K562 (cell line): ENCODE measurements around the gene WWOX.

Experiments used
- CBX8 ChIP-seq: fragments of 200-600 bp; sonication (generic); IDR thresholded peaks from 2 replicates; pipeline ENCODE4 v1.6.1; 2012; ENCODE audit warnings: borderline replicate concordance, mixed run types, low read depth, mild to moderate bottlenecking, moderate library complexity, mixed read lengths, low read length, control low read depth, inconsistent platforms; ENCODE audit not compliant: poor library complexity, severe bottlenecking; ENCODE audit errors: extremely low read depth
- CREB5 ChIP-seq: fragments of 250-450 bp; sonication (Bioruptor Pico); IDR thresholded peaks from 2 replicates; pipeline ENCODE4 v1.5.0; 2020; ENCODE audit warnings: mild to moderate bottlenecking
- E2F5 ChIP-seq: sonication (generic); formaldehyde crosslinking; IDR thresholded peaks from 2 replicates; pipeline ENCODE4 v1.8.0; 2022; ENCODE audit warnings: mild to moderate bottlenecking, missing genetic modification reagents
- EGR1 ChIP-seq: fragments of 450-650 bp; conservative IDR thresholded peaks from 2 replicates; pipeline ENCODE4 v1.6.1; 2017; ENCODE audit warnings: mild to moderate bottlenecking
- EZH2 ChIP-seq: IDR thresholded peaks from 2 replicates; pipeline ENCODE4 v1.6.1; 2012; ENCODE audit warnings: low read depth, mild to moderate bottlenecking, inconsistent platforms, low read length, borderline replicate concordance
- MAFF ChIP-seq: IDR thresholded peaks from 2 replicates; pipeline ENCODE4 v1.6.1; 2012; ENCODE audit warnings: low read length, improper control_type of control experiment
- TBP ChIP-seq: optimal IDR thresholded peaks from 2 replicates; pipeline ENCODE3; 2011; ENCODE audit warnings: low read depth, low read length, improper control_type of control experiment
- ZNF12 ChIP-seq: sonication (generic); formaldehyde crosslinking; IDR thresholded peaks from 2 replicates; pipeline ENCODE4 v1.4.0; 2020; ENCODE audit warnings: mild to moderate bottlenecking, missing genetic modification reagents
- ZNF384 ChIP-seq: IDR thresholded peaks from 2 replicates; pipeline ENCODE4 v1.6.1; 2012; ENCODE audit warnings: low read depth, low read length, improper control_type of control experiment
- TF ChIP-seq, protein P1 (sequence below), 2 experiments: fragments of 200-800 bp in 1 of 2; sonication (Bioruptor generic) in 1 of 2; sonication (generic) in 1 of 2; formaldehyde crosslinking in 1 of 2; IDR thresholded peaks in 1 of 2; conservative IDR thresholded peaks in 1 of 2; 2 replicates each; pipeline versions ENCODE4 v1.5.0 to v1.6.1; 2016 to 2020; ENCODE audit warnings: missing compliant biosample characterization in 1 of 2, missing genetic modification characterization in 1 of 2, missing genetic modification reagents in 1 of 2

GRCh38 chr16:78993346-78993745, 893.9 kb downstream of the WWOX start:
- no peak for TF ChIP-seq MAFF
- TF ChIP-seq, protein P1, sequence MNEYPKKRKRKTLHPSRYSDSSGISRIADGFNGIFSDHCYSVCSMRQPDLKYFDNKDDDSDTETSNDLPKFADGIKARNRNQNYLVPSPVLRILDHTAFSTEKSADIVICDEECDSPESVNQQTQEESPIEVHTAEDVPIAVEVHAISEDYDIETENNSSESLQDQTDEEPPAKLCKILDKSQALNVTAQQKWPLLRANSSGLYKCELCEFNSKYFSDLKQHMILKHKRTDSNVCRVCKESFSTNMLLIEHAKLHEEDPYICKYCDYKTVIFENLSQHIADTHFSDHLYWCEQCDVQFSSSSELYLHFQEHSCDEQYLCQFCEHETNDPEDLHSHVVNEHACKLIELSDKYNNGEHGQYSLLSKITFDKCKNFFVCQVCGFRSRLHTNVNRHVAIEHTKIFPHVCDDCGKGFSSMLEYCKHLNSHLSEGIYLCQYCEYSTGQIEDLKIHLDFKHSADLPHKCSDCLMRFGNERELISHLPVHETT (CRISPR knock-in tag; conservative IDR thresholded peaks at IDR 0.05 in 1 of 2, IDR thresholded peaks at IDR 0.05 in 1 of 2), result no peak
- no peak for TF ChIP-seq ZNF384
- TF ChIP-seq ZNF12 (CRISPR knock-in tag), result no peak
- no peak for TF ChIP-seq TBP
- TF ChIP-seq CREB5 (CRISPR knock-in tag), result no peak
- TF ChIP-seq EGR1, result no peak
- TF ChIP-seq E2F5 (CRISPR knock-in tag), result no peak
- TF ChIP-seq EZH2, result no peak
- no peak for TF ChIP-seq CBX8
